Astrocyte of the spinal cord (primary cell): ENCODE measurements around the gene GPSM3.
"Not testable (repeated sequence)": the region's sequence is repeated elsewhere in the genome, so short reads cannot be mapped to it uniquely, and the experiment has no call there.

ENCODE experiments used
- DNase-seq: peaks from one replicate; pipeline ENCODE4 v3.0.0; 2011; ENCODE audit warnings: low read depth, low spot score
- H3K4me3 ChIP-seq: 2 replicates; pipeline ENCODE4 v1.5.1; 2011; ENCODE audit warnings: low read depth, mild to moderate bottlenecking, low read length, moderate library complexity
- CTCF ChIP-seq: IDR thresholded peaks from 2 replicates; pipeline ENCODE4 v1.5.1; 2012; ENCODE audit warnings: low read depth, mild to moderate bottlenecking, low read length, inconsistent platforms
- in situ Hi-C: cut with HindIII; loops from 2 replicates; pipeline ENCODE4 v1.10.0; 2017; ENCODE audit warnings: low sequenced_read_pairs

The GPSM3 gene

GRCh38 chr6:32196682-32197616 is 4.5 kb upstream of the GPSM3 start:
- H3K4me3 ChIP-seq: peak overlapping the region; percentile 67
- peak; percentile 4 for DNase-seq
- TF ChIP-seq CTCF: no peak
- in situ Hi-C loops: no loop called here

- H3K4me3 ChIP-seq: peak overlapping the region; percentile 67
- in situ Hi-C loops: no loop called here
- no peak for TF ChIP-seq CTCF
- peak; percentile 90 for DNase-seq
Observed at GRCh38 chr6:32195902-32196681, 3.6 kb upstream of the GPSM3 start.

DNA sequence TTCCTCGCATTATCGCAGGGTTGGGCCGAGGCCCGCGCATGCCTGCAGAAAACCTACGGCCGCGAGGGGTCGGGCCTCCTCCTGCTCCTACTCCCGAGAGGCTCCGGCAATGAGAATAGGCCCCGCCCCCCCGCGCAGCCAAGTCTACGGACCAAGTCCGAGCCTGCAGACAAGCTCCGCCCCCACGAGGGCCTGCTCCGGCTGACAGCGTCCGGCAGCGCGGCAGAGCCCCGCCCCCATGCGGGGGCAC is 3.1 kb upstream of the GPSM3 start:
- peak; percentile 54 for TF ChIP-seq CTCF
- peak; percentile 100 for DNase-seq
- in situ Hi-C loops: no loop called here
- no peak overlapping the region for H3K4me3 ChIP-seq

DNA sequence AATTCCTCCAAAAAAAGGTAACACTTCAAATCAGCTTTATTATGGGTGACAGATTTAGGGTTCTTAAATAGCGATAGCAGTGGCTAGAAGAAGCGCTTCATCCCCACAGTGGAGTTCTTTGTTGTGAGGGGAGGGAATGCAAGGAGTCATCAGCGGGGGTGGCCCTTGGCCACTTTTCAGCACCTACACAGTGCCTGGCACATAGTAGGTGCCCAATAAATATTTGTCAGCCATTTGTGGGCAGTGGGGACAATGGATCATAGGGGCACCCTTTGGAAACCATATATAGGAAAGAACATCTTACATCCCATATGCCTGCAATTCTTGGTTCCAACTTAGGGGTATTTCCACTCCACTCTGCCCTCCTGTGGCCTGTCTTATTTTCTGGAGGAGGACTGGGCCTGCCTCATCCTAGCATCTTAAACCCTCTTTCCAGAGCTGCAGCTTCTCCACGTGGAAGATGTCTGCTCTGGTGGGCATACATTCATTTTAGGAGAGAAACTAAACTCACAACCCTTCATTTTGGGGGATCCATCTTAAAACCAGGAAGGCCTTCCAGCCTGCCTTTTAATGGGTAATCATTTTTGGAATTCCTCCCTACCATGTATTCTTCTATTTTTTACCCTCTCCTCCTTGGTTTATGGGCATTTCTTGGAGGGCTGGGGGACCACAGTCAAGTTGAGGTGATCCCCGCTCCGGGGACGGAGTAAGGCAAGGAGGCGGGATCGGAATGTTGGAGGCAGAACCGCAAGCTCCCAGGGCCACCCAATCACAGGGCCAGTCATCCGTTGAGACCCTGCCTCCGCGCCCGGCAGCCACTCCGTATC is 2.6 kb upstream of the GPSM3 start:
- peak overlapping the region; percentile 36 for H3K4me3 ChIP-seq
- peak; percentile 67 for DNase-seq
- TF ChIP-seq CTCF: peak; percentile 68
- in situ Hi-C loops: no loop called here

- no peak for TF ChIP-seq CTCF
- in situ Hi-C loops: no loop called here
- H3K4me3 ChIP-seq: no peak overlapping the region
- DNase-seq: no peak
Observed at GRCh38 chr6:32194388-32194787, 1.9 kb upstream of the GPSM3 start.

DNA sequence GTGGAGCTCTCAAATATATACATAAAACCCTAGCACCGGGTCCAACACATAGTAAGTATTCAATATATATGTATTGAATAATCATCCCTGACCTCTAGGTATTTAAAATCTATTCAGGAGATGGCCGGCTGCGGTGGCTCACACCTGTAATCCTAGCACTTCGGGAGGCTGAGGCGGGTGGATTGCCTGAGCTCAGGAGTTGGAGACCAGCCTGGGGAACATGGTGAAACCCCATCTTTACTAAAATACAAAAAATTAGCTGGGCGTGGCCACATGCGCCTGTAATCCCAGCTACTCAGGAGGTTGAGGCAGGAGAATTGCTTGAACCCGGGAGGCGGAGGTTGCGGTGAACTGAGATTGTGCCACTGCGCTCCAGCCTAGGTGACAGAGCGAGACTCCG is 653 bp upstream of the GPSM3 start:
- H3K4me3 ChIP-seq, DNase-seq, in situ Hi-C loops: not testable (repeated sequence)
